CD4-positive, alpha-beta T cell treated with Interleukin-6 at 100 ng/mL for 8 hours (primary cell): ENCODE results near the gene RPL29.
"Not testable (repeated sequence)": the region's sequence is repeated elsewhere in the genome, so short reads cannot be mapped to it uniquely, and the experiment has no call there.

Source experiments
- DNase-seq: peaks from one replicate; pipeline ENCODE4 v3.0.0-alpha.2; 2020; ENCODE audit warnings: mixed read lengths, low spot score

RPL29 gene

GRCh38 chr3:52005571-52005986 is 9.9 kb upstream of the RPL29 start:
- DNase-seq, result no peak

- no peak for DNase-seq
These were observed 9.3 kb upstream of the RPL29 start for GRCh38 chr3:52004906-52005395.

- no peak for DNase-seq
These were observed 8.6 kb upstream of the RPL29 start for GRCh38 chr3:52004163-52004787.

GRCh38 chr3:52002748-52003147 is 7.1 kb upstream of the RPL29 start:
- no peak for DNase-seq

GRCh38 chr3:52001443-52001974 is 5.8 kb upstream of the RPL29 start:
- peak; percentile 80 for DNase-seq

GRCh38 chr3:51999846-52000245 is 4.2 kb upstream of the RPL29 start:
- no peak for DNase-seq

- no peak for DNase-seq
These were observed 3.1 kb upstream of the RPL29 start for GRCh38 chr3:51998774-51999173.

- DNase-seq, result no peak
These were observed 2.4 kb upstream of the RPL29 start for GRCh38 chr3:51997935-51998596.

- no peak for DNase-seq
These were observed 1.5 kb upstream of the RPL29 start for GRCh38 chr3:51997172-51997571.

GRCh38 chr3:51994530-51994929 is 1.2 kb downstream of the RPL29 start:
- no peak for DNase-seq

GRCh38 chr3:51993657-51994056 is 2.0 kb downstream of the RPL29 start:
- not testable (repeated sequence) for DNase-seq

- no peak for DNase-seq
These were observed 3.5 kb downstream of the RPL29 start for GRCh38 chr3:51992017-51992682.

- DNase-seq, result not testable (repeated sequence)
These were observed 5.2 kb downstream of the RPL29 start for GRCh38 chr3:51990501-51990971.

GRCh38 chr3:51988286-51989146 is 7.2 kb downstream of the RPL29 start:
- no peak for DNase-seq

GRCh38 chr3:51987568-51987967 is 8.1 kb downstream of the RPL29 start:
- DNase-seq, result no peak

- no peak for DNase-seq
These were observed 9.4 kb downstream of the RPL29 start for GRCh38 chr3:51986010-51986947.

GRCh38 chr3:51985063-51985462 is 10.6 kb downstream of the RPL29 start:
- DNase-seq, result no peak

GRCh38 chr3:51984269-51984647 is 11.4 kb downstream of the RPL29 start:
- no peak for DNase-seq

- DNase-seq, result no peak
These were observed 12.0 kb downstream of the RPL29 start for GRCh38 chr3:51983578-51984268.
